PC-3 (cell line): ENCODE results near the gene TBL1Y. TPM values are rescaled to one million over a fixed set of nuclear protein-coding genes. Genes with fewer than 3 reads are reported as not detected.

Experiments
- ATAC-seq: fragments of 200-7000 bp; cut with Tn5 transposase; 2 replicates; pipeline ENCODE4 v1.9.1; 2020; ENCODE audit warnings: mild to moderate bottlenecking, moderate library complexity
- BruUV-seq: library from RNA; stranded (reverse); fragments of 400-500 nt; replicated peaks from 2 replicates; lab custom pipeline; 2021; lab: Mats Ljungman, UMichigan
- CTCF ChIA-PET: fragments of 300-600 bp; sonication (Branson Sonifier 250); formaldehyde crosslinking; loops from one replicate; lab custom pipeline; 2022; ENCODE audit warnings: antibody characterized with exemption; lab: Charles Lee
- POLR2A ChIA-PET: fragments of 300-600 bp; sonication (Branson Sonifier 250); formaldehyde crosslinking; loops from one replicate; lab custom pipeline; 2022; ENCODE audit warnings: antibody characterized with exemption; ENCODE audit not compliant: unreplicated experiment; lab: Charles Lee
- DNase-seq: peaks from one replicate; pipeline ENCODE4 v3.0.0-alpha.2; 2015
- H2AFZ ChIP-seq: fragments of 300-600 bp; sonication (generic); 2 replicates; pipeline ENCODE4 v1.6.0; 2016; ENCODE audit warnings: antibody characterized with exemption, low read length
- H3F3A ChIP-seq: fragments of 300-600 bp; sonication (generic); one replicate; pipeline ENCODE4 v1.6.0; 2017; ENCODE audit warnings: antibody characterized with exemption, low read length, control low read depth, mild to moderate bottlenecking; ENCODE audit not compliant: unreplicated experiment
- H3K27ac ChIP-seq: fragments of 300-600 bp; sonication (generic); 2 replicates; pipeline ENCODE4 v1.5.1; 2016; ENCODE audit warnings: mild to moderate bottlenecking, low read length
- H3K27me3 ChIP-seq: fragments of 300-600 bp; sonication (generic); 2 replicates; pipeline ENCODE4 v1.6.1; 2016; ENCODE audit warnings: low read length, mixed read lengths
- H3K36me3 ChIP-seq: fragments of 300-600 bp; sonication (generic); 2 replicates; pipeline ENCODE4 v1.6.1; 2016; ENCODE audit warnings: low read depth, mixed run types, low read length, mixed read lengths
- H3K4me1 ChIP-seq: fragments of 300-600 bp; sonication (generic); 2 replicates; pipeline ENCODE4 v1.5.1; 2016; ENCODE audit warnings: low read length; ENCODE audit not compliant: insufficient read depth
- H3K4me2 ChIP-seq: fragments of 300-600 bp; sonication (generic); 2 replicates; pipeline ENCODE4 v1.6.0; 2016; ENCODE audit warnings: low read length
- H3K4me3 ChIP-seq: fragments of 300-600 bp; sonication (generic); 2 replicates; pipeline ENCODE4 v1.5.1; 2016; ENCODE audit warnings: mild to moderate bottlenecking, low read length, mixed read lengths
- H3K79me2 ChIP-seq: fragments of 300-600 bp; sonication (generic); 2 replicates; pipeline ENCODE4 v1.6.1; 2017; ENCODE audit warnings: low read length, mixed read lengths
- H3K9ac ChIP-seq: fragments of 300-600 bp; sonication (generic); 2 replicates; pipeline ENCODE4 v1.6.0; 2016; ENCODE audit warnings: mild to moderate bottlenecking, low read length
- H3K9me2 ChIP-seq: fragments of 300-600 bp; sonication (generic); replicated peaks from 2 replicates; pipeline ENCODE4 v1.6.1; 2016; ENCODE audit warnings: mixed run types, low read length, mixed read lengths
- H3K9me3 ChIP-seq: fragments of 300-600 bp; sonication (generic); 2 replicates; pipeline ENCODE4 v1.6.1; 2016; ENCODE audit warnings: low read length, mixed read lengths
- H4K20me1 ChIP-seq: fragments of 300-600 bp; sonication (generic); 2 replicates; pipeline ENCODE4 v1.6.1; 2016; ENCODE audit warnings: low read length, mixed read lengths
- EZH2 ChIP-seq: fragments of 300-600 bp; sonication (generic); IDR thresholded peaks from one replicate; pipeline ENCODE4 v1.6.1; 2017; ENCODE audit warnings: antibody characterized with exemption, mild to moderate bottlenecking, low read length; ENCODE audit not compliant: unreplicated experiment
- EZH2phosphoT487 ChIP-seq: fragments of 300-600 bp; sonication (generic); IDR thresholded peaks from 2 replicates; pipeline ENCODE4 v1.6.1; 2018; ENCODE audit warnings: mild to moderate bottlenecking, antibody characterized with exemption, low read length, borderline replicate concordance
- intact Hi-C: fragments of 100-400 bp; cut with micrococcal nuclease; formaldehyde crosslinking; loops from 2 replicates; pipeline ENCODE4 v1.9.0; 2023
- total RNA-seq: library from RNA; depleted of rRNA; stranded (reverse); fragments of >200 nt; gene quantifications from 2 replicates; pipeline ENCODE4 v1.2.3, GENCODE V29; 2014; rRNA removed
- TF ChIP-seq, protein P1 (sequence below): fragments of 300-600 bp; sonication (generic); conservative IDR thresholded peaks from 2 replicates; pipeline ENCODE4 v1.5.1; 2017; ENCODE audit warnings: antibody characterized with exemption, low read depth, mild to moderate bottlenecking, low read length

Gene TBL1Y
- total RNA-seq, 1 experiment from 2014 or later = not detected

GRCh38 chrY:7125136-7126056 is 214.9 kb downstream of the TBL1Y start:
- ATAC-seq (no peak), DNase-seq (no peak)
- TF ChIP-seq, protein P1, sequence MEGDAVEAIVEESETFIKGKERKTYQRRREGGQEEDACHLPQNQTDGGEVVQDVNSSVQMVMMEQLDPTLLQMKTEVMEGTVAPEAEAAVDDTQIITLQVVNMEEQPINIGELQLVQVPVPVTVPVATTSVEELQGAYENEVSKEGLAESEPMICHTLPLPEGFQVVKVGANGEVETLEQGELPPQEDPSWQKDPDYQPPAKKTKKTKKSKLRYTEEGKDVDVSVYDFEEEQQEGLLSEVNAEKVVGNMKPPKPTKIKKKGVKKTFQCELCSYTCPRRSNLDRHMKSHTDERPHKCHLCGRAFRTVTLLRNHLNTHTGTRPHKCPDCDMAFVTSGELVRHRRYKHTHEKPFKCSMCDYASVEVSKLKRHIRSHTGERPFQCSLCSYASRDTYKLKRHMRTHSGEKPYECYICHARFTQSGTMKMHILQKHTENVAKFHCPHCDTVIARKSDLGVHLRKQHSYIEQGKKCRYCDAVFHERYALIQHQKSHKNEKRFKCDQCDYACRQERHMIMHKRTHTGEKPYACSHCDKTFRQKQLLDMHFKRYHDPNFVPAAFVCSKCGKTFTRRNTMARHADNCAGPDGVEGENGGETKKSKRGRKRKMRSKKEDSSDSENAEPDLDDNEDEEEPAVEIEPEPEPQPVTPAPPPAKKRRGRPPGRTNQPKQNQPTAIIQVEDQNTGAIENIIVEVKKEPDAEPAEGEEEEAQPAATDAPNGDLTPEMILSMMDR = no peak
- no peak for TF ChIP-seq EZH2
- TF ChIP-seq EZH2phosphoT487 = no peak
- Histone ChIP-seq H3K9ac (no peak overlapping the region), H3K4me3 (no peak overlapping the region), H3K36me3 (no peaks in the 10 kb centered on the region), H3K9me3 (no peaks in the 10 kb centered on the region), H4K20me1 (no peaks in the 10 kb centered on the region), H3F3A (no peaks in the 10 kb centered on the region), H3K27me3 (no peaks in the 10 kb centered on the region), H2AFZ (no peak overlapping the region), H3K9me2 (no peaks in the 10 kb centered on the region), H3K4me1 (no peaks in the 10 kb centered on the region), H3K27ac (no peak overlapping the region), H3K4me2 (no peak overlapping the region), H3K79me2 (no peaks in the 10 kb centered on the region)
- ChIA-PET POLR2A (no interaction called here), CTCF (no interaction called here)
- BruUV-seq = no TSS peak
- intact Hi-C loops = no loop called here

DNA sequence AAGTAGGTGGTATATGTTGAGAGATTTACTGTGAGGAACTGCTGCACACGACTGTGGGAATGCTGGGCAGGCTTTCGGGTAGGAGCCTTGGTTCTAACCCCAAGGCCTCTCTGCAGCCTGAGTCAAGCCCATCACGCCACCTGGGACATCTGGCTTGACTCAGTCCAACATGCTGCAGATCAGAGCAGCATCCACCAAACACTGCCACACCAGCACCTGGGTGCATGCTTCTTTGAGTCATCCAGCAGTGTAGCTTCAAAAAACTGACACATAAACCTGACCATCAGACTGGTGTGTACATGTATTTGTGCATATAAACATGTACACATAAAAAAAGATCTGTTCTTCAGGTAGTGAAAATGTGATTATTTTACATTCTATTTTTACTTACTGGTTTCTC is 217.7 kb downstream of the TBL1Y start:
- no peaks in the 10 kb centered on the region for H3K9me3 ChIP-seq
- no peaks in the 10 kb centered on the region for H4K20me1 ChIP-seq
- H3K4me3 ChIP-seq = no peak overlapping the region
- H3K4me2 ChIP-seq = no peak overlapping the region
- no peaks in the 10 kb centered on the region for H3K27me3 ChIP-seq
- TF ChIP-seq EZH2 (no peak), EZH2phosphoT487 (no peak)
- TF ChIP-seq, protein P1 = no peak
- no peak overlapping the region for H3K9ac ChIP-seq
- H3F3A ChIP-seq = no peaks in the 10 kb centered on the region
- H3K27ac ChIP-seq = no peak overlapping the region
- BruUV-seq = no TSS peak
- H3K4me1 ChIP-seq = no peaks in the 10 kb centered on the region
- ATAC-seq (no peak), DNase-seq (no peak)
- intact Hi-C loops = no loop called here
- ChIA-PET CTCF (no interaction called here), POLR2A (no interaction called here)
- no peaks in the 10 kb centered on the region for H3K9me2 ChIP-seq
- no peak overlapping the region for H2AFZ ChIP-seq
- no peaks in the 10 kb centered on the region for H3K36me3 ChIP-seq
- H3K79me2 ChIP-seq = no peaks in the 10 kb centered on the region

Other genes starting within 250 kb of the TBL1Y start
- not detected in 2 replicates for gene AMELY, start 1.1 kb downstream of the TBL1Y start, total RNA-seq